Renal cortical epithelial cell (primary cell): Measurements from ENCODE around the gene RGMA. TPM values are rescaled to one million over a fixed set of nuclear protein-coding genes. Genes with fewer than 3 reads are reported as not detected.
"Not testable (repeated sequence)": the region's sequence is repeated elsewhere in the genome, so short reads cannot be mapped to it uniquely, and the experiment has no call there.

Source experiments
- DNase-seq: peaks from one replicate; pipeline ENCODE4 v3.0.0-alpha.2; 2011; ENCODE audit warnings: low read depth
- total RNA-seq: library from RNA; depleted of rRNA; stranded (reverse); fragments of >200 nt; gene quantifications from 2 replicates; pipeline ENCODE4 v1.2.3, GENCODE V29; 2014

The RGMA gene
- total RNA-seq, 1 donor from 2014 or later = 0.25 TPM

DNA sequence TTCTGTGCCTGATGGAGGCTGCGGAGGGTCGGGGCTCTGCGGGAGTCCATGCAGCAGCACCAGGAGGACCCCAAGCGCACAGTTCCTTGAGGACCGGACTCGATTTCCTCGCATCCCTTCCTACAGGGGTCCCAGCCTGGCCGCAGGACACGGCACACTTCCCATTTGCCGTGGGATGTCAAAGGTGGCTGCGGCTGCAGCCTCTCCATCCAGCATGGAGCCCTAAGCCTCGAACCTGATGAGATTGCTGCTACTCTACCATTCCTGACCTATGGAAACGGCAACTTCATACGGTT, 40.6 kb downstream of the RGMA start:
- no peak for DNase-seq

DNA sequence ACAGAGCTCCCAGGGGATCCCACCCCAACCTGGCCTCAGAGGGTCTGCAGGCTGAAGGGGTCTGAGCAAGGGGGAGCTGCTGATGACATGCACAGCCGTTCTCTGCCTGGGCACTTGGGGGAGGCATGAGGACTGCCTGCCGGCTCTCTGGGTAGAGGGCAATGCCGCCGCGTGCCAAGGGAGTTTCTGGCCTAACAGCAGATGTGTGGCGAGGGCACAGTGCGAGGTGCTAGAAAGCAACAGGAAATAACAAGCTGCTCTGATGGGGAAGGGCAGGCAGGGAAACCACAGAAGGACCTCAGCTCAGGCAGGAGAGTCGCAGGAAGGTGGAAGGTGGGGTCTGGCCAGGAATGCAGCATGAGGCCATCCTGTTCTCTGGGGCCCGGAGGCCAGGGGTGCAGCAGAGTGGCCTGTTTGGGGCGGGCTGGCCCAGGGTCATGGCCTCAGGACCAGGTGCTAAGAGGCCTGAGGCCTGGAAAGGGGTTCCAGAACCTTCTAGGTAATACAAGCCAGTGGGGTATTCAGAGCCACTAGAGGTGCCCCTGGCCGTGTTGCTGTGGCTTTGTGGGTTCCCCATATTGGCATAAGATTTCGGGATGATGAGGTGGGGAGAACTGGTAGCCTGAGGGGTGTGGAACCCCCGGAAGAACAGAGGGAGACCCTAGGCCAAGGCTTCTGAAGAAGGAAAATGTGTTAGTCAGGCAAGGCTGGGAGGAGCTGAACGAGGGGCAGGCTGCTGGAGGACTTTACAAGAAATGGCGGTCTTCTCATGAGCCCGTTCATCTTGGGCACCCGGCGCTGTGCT, 41.2 kb downstream of the RGMA start:
- no peak for DNase-seq

DNA sequence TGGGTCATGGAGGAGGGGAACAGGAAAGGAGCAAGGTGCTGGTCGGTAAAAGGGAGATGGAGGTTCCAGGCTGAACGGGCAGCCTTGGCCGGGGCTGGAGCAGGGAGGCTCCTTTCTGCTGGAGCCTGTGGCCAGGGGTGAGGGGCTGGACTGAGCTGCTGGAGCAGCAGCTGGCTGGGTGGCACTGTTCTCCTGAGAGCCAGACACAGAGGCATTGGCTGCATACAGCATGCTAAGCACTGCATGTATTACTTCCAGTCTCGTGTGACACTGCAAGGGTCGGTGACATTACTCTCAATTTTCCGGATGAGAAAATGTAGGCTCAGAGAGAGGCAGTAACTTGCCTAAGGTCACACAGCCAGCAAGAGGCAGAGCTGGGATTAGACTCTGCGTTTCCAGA, 42.3 kb downstream of the RGMA start:
- no peak for DNase-seq

DNA sequence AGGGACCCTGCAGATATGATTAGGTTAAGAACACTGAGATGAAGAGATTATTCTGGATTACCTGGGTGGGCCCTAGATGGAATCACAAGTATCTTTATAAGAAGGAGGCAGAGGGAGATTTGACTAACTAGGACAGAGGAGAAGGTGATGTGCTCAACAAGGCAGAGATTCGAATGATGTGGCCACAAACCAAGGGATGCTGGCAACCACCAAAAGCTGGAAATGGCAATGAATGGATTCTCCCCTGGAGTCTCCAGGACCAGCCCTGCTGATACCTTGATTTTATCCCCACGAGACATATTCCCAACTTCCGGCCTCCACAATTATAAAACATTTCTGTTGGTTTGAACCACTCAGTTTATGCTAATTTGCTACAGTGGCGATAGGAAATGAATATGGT, 42.9 kb downstream of the RGMA start:
- DNase-seq = no peak

DNA sequence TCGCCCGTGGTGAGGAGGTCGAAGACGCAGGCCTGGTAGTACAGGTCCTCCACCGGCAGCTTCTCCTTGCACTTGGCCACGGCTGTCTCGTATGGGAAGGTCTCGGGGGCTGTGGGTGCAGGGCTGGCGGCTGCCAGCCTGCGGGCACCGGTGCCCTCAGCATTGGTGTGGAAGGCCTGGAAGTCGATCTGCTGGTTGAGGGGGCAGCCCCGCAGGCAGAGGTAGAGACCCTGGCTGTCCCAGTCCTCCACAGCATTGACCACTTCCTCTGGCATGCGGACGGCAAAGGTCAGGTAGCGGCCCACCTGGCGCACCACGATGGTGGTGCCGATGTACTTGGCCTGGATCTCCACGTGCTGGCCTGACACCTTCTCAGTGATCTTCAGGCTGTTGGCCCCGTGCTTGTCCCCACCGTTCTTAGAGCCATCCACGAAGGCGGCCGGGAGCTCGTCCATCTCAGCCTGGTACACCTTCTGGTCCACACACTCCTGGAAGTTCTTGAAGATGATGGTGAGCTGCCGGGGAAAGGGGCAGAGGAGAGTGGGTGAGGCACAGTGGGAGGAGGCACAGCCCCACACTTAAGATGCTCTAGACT, 43.7 kb downstream of the RGMA start:
- no peak for DNase-seq

DNA sequence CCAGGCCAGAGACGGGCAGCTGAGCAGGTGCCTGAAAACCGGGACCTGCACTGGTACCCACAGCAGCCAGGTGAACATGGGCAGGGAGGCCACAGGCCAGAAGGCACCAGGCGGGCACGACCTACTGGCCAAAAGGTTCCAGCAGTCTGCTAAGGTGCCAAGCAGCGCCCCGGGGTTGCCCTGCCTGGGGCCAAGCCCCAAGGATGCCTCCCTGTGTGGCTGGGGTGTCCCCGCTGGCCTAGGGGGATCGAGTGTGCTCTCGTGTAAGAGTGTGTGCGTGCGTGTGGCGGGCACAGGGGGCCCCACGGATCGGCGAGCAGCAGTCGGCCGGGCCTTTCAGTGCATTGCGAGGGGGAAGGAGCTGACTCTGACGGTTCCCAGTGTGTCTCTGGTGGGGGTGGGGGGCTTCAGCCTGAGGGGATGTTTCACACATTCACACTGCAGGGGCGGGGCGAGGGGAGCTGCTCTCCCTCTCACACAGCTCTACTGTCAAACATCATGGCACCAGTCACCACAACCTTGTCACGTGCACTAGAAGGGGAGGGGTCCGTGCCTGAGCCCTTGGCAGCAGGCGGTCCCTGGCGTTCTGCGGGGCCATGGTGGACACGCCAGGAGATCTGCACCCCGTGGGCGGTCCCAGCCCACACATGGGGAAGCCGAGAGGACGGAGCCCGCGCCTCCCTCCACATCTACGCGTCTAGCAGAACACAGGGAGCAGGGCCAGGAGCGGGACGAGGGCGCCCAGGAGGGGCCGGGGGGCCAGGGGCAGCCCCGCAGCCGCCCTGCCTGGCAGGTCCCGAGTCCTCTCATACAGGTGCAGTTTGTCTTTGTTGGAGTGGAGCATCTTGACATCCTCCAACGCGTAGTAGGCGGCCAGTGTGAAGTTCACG, 44.5 kb downstream of the RGMA start:
- no peak for DNase-seq

DNA sequence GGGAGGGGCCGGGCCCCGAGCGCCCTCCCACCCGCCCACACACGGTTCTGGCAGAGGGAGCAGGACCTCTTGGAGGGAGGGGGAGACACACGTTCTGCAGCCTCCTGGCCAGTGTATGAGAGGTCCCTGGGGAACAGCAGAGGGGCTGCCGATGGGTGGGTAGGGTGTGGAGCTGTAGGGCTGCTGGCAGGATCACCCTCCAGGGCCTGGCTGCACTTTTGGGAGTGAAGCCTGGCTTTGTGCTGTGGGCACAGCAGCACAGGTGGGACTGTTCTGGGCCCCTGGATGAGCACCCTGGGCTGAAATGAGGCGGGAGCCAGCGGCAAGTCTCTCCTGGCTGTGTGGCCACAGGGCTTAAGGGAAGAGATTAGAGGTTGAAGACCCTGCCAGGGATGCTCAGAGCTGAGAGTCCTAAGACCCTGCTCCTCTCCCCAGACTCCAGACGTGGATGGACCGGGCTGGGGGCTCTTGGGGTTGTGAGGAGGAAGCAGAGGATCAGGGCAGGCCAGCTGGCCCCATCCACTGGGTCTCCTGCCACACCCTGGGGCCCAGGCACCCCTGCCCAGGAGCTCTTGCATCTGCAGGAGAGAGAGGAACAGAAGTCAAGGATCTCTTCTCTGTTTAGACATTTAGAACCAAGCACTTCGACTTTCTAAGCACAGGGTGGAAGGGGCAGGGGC, 45.2 kb downstream of the RGMA start:
- no peak for DNase-seq

DNA sequence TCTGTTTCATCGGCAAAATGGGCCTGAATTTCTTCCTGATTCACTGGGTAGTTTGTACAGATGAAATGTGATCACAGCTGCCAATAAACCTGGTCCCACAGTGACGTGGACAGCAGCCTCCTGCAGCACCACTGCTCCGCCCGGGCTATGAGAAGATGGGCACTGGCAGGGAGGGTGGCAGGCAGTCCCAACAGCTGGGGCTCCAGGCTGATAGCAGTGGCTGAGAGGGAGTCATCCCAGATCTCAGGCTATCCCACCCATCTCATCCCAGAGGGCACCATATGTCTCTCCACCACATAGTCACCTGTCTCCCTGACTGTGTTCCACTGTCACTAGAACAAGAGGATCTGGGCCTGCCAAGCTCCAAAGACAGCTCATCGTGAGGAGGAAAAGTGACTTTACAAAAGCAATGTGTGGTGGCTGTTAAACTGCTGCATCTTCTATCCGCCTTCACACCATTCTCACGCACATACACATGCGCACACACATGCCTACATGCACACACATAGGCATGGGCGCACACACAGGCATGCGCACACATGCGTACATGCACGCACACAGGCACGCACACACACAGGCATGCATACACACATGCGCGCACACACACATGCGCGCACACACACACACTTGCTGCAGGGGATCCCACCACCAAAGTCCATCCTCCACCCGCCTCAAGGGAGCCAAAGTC, 46.2 kb downstream of the RGMA start:
- DNase-seq = no peak

DNA sequence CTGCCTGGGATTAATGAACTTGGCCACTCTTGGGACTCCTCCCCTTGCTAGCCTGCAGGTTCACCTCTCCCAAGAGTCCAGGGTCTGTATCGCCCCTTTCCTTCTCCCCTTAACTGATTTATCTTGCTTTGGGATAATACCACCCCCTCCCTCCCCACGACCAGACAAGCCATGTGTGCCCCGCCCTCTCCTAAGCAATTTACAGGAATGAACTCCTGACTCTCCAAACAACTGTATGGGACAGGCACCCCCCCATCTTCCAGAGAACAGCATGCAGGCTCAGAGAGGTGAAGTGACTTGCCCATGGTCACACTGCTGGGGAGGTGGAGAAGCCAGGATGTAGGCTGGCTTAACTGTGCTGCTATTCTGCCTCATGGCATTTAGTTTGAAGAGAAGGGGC, 46.8 kb downstream of the RGMA start:
- no peak for DNase-seq

DNA sequence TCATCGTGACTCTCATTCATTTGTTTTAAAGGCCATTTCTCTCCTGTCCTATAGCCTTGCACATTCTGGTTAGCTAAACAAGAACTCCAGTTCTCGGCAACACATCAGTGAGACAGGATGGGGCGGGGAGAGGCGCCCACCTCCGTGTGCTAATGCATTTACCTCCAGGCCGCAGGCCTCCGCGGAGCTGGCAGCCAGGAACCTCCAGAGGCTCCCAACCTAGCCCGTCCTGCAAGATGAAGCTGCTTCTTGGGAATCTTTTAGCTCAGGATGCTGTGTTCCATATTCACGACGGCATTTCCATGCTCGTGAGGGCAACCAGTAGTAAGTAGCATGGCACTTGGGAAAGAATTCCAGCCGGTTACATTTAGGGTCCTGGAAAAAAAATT, 47.9 kb downstream of the RGMA start:
- no peak for DNase-seq

DNA sequence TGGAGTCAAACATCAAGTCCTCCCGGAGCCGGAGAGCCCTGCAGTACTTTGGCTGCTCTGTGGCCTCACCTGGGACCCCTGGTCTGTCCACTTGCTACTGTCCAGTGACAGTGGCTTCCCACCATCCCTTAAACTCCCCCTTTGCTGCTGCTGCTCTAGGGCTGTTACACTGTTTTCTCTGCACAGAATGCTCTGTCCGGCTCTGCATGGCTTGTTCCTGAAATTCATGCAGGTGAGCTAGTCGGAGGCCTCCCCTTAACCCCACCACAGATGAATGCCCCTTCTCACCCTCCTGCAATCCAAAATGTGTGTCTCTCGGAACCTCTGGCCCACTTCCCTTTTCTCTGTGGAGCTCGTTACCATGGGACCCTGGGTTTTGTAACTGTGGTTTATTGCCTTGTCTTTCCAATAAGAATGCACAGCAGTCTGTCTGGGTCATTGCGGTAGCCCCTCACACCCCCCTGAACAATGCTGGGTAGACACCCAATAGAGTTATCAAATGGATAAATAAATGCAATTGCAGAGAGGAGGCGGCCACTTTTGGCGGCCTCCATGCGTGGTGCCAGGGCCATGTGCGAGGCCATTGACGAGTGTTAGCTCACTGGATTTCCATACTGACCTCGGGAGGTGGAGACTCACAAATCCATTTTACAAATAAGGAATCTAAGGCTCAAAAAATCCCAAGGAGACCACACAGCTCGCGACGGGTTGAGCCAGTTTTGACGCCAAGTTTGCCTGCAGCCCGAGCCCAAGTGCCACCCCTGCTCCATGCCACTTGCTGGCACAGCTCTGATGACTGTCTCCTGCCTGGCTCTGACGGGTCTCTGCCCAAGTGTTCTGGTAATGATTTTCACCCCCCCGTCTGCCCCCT, 48.5 kb downstream of the RGMA start:
- no peak for DNase-seq

DNA sequence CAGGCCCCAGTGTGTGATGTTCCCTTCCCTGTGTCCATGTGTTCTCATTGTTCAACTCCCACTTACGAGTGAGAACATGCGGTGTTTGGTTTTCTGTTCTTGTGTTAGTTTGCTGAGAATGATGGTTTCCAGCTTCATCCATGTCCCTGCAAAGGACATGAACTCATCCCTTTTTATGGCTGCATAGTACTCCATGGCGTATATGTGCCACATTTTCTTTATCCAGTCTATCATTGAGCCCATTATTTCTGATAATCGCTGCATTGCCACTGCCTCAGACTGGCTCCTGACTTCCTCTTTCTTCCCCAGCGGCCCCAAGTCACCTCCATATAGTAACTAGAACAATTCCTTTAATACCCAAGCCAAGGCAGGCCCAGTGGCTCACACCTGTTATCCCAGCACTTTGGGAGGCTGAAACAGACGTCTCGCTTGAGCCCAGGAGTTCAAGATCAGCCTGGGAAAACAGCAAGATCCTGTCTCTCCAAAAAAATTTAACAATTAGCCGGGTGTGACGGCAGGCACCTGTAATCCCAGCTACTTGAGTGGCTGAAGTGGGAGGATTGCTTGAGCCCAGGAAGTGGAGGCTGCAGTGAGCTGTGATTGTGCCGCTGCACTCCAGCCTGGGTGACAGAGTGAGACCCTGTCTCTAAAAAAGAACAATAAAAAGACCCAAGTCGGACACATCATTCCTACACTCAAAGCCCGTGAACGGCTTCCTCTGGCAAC, 49.3 kb downstream of the RGMA start:
- not testable (repeated sequence) for DNase-seq

DNA sequence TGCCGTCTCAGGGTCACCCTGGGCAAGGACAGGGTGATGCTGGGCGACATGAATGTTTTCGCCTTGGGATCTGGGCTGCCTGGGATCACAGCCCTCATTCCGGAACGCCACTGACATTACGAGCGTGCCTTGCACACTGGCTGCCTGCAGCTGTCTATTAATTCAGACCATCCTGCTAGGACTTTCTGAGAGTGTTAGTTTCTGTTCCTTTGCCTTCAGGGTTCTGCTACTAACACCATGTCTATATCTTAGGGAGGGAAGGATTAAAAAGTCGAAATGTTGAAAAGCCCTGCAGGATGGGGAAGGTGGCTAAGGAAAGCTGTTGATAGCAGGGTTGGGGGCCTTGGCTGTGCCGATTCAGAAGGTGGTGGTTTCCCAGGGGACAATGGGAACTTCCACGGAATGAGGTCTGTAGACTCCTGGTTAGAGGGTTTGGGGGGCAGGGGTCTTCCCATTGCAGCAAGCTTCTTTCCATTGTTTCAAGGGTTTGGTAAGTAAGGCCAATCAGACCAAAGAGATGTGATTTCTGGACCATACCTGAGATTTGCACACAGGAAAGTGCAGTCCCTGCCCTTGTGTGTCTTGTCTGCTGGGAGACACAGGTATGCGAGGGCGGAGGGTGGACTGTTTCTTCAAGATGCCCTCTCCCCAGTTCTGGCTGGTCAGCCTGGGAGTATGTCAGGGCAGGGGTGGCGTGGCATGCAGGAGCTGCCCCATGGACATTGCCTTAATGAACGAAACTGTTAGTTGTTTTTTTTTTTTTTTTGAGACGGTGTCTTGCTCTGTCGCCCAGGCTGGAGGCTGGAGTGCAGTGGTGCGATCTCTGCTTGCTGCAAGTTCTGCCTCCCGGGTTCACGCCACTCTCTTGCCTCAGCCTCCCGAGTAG, 50.9 kb downstream of the RGMA start:
- DNase-seq = no peak

DNA sequence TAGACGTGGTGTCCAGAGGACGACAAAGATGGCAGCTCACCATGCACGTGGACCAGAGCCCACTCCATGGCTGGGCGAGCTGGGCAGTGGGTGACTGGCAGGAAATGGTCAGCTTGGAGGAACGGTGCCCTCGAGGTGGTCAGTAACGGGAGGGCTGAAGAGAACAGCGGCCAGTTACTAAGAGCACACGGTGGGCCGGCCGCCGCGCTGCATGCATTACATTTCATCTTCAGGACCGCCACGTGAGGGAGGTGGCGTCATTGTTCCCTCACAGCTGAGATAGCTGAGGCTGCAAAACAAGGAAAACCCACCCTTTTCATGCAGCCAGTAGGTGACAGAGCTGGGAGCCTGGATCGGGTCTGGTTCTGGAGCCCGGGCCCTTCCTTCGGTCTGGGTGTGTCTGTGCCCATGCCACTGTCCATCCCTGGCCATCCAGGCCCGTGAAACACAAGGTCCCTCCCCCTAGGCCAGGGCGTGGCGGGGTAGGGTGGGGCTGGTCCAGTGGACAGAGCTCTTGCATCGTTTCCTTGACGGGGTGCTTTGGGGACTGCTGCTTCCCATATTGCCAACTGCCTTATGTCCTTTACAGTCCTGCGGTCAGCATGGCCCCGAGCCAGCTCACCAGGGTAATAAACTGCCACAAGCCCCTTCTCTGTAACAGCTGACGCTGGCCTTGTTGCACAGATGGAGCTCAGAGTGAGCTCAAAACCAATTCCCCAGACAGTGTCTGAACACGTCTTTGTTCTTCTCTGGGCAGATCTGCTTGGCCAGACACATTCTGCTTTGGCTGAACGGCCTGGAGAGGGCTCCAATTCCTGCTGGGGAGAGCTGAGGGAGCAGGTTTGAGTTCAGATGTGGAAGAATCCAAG, 51.8 kb downstream of the RGMA start:
- no peak for DNase-seq

DNA sequence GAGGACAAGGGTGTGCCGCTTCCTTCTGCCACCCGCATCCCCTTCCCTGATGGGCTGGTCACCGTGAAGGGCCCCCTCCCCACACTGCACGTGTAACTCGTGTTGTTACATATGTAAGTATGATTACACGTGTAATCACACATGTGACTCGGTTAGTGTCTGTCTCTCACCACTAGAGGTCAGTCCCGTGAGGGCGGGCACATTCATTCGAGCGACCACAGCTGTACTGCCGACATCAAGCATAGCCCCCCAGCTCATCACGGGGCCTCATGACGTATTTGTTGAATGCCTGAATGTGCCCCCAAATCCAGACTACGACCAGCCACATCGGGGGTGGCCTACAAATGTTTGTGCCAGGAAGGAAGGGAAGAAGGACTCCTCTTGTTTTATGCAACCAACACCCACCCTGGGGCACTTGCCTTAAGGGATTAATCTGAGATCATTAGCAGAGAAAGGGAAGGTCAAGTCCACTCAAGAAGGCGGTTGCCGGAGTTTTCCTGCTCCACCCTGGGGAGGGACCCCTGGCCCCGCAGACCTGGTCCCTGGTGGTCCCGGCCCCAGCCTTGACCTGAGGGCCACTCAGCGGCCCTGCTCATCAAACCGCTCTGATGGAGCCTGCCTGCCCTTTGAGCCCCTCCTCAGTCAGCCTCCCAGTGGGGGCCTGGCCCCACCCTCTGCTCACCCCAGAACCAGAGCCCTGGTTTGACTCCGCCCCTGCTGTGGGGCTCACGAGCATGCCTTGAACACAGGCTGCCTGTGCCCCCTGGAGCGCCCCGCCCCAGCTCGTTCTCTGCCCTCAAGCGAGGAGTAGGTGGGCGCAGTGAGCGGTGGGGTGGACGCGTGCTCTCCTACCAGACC, 52.8 kb downstream of the RGMA start:
- DNase-seq = peak; percentile 16

DNA sequence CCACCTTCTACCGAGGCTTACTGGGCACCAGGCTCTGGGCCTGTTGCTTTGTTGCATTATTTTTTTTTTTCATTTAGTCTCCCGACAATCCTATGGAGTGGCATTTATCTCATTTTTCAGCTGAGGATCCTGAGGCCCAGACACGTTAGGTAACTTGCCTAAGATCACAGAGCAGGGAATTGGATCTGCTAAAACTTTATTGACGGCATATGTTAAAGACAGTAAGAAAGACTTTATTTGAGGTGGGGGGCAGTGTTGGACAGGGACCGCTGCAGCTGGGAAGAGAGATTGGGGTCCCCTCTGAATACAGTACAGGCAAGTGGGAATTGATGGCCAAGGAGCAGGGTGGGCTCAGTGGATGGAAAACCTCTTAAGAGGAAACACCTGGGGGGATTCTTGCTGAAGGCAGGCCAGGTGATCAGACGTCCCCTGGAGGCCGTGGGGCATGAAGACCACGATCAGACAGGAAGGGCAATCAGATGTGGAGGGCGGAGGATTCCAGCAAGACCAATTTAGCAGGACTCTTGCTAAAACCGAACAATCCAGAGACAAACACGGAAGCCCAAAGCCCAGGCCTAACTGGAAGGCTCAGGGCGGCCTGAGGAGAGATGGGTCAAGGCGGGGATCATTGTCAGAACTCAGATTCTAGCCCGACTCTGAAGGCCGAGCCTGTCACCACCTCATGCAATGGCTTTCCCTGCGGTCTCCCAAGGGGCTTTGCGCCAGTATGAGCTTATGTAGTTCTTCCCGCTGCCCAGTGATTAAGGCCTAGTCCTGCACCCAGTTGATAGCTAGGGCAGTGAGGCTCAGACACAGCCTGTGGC, 53.7 kb downstream of the RGMA start:
- DNase-seq = no peak
